ENCODE results near the gene ARHGAP45. TPM values are rescaled to one million over a fixed set of nuclear protein-coding genes. Genes with fewer than 3 reads are reported as not detected.

The ARHGAP45 gene
- total and polyA plus RNA-seq, 9 of the 15 experiments (the other 6 are each of a cell fraction or from before 2014, with no cell fraction given) = 0.08 to 22.1 (median 4.2) TPM

GRCh38 chr19:1105008-1105872 lies 38.3 kb downstream of the ARHGAP45 start (continued):
- TF ChIP-seq, protein P1, sequence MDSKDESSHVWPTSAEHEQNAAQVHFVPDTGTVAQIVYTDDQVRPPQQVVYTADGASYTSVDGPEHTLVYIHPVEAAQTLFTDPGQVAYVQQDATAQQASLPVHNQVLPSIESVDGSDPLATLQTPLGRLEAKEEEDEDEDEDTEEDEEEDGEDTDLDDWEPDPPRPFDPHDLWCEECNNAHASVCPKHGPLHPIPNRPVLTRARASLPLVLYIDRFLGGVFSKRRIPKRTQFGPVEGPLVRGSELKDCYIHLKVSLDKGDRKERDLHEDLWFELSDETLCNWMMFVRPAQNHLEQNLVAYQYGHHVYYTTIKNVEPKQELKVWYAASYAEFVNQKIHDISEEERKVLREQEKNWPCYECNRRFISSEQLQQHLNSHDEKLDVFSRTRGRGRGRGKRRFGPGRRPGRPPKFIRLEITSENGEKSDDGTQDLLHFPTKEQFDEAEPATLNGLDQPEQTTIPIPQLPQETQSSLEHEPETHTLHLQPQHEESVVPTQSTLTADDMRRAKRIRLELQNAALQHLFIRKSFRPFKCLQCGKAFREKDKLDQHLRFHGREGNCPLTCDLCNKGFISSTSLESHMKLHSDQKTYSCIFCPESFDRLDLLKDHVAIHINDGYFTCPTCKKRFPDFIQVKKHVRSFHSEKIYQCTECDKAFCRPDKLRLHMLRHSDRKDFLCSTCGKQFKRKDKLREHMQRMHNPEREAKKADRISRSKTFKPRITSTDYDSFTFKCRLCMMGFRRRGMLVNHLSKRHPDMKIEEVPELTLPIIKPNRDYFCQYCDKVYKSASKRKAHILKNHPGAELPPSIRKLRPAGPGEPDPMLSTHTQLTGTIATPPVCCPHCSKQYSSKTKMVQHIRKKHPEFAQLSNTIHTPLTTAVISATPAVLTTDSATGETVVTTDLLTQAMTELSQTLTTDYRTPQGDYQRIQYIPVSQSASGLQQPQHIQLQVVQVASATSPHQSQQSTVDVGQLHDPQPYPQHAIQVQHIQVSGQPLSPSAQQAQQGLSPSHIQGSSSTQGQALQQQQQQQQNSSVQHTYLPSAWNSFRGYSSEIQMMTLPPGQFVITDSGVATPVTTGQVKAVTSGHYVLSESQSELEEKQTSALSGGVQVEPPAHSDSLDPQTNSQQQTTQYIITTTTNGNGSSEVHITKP (IDR thresholded peaks at IDR 0.05; ENCODE audit: partially characterized antibody) = no peak
- TF ChIP-seq MTA2 (IDR thresholded peaks at IDR 0.05; ENCODE audit: low read depth) (no peak), DDX20 (tag; IDR thresholded peaks at IDR 0.05; ENCODE audit: low read depth) (no peak), MED1 (CRISPR knock-in tag; IDR thresholded peaks at IDR 0.05; ENCODE audit: borderline replicate concordance) (no peak), E2F6 (IDR thresholded peaks at IDR 0.05; ENCODE audit: borderline replicate concordance in 1 of 2, extremely low read depth in 1 of 2, insufficient read depth in 1 of 2, insufficient read length in 1 of 2, low read depth in 1 of 2, low read length in 1 of 2, poor library complexity in 1 of 2, severe bottlenecking in 1 of 2) (peak; percentile 32 to 41), XRCC3 (IDR thresholded peaks at IDR 0.05) (no peak), STAT5A (IDR thresholded peaks at IDR 0.05; ENCODE audit: borderline replicate concordance, low read length) (no peak), PCBP1 (IDR thresholded peaks at IDR 0.05; ENCODE audit: low read depth, low read length, poor library complexity, severe bottlenecking) (peak; percentile 32), RFX7 (CRISPR knock-in tag; IDR thresholded peaks at IDR 0.05) (no peak), BRF2 (IDR thresholded peaks at IDR 0.05; ENCODE audit: borderline replicate concordance, insufficient read depth, insufficient read length) (no peak), GMEB1 (CRISPR knock-in tag; IDR thresholded peaks at IDR 0.05) (no peak), ZNF561 (CRISPR knock-in tag; conservative IDR thresholded peaks at IDR 0.05) (no peak), ZNF436 (CRISPR knock-in tag; IDR thresholded peaks at IDR 0.05) (no peak), EWSR1 (IDR thresholded peaks at IDR 0.05; ENCODE audit: borderline replicate concordance, low read depth, partially characterized antibody) (no peak)
- TF ChIP-seq, protein P2, sequence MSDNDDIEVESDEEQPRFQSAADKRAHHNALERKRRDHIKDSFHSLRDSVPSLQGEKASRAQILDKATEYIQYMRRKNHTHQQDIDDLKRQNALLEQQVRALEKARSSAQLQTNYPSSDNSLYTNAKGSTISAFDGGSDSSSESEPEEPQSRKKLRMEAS (CRISPR knock-in tag; IDR thresholded peaks at IDR 0.05) = peak; percentile 76
- TF ChIP-seq, protein P3, sequence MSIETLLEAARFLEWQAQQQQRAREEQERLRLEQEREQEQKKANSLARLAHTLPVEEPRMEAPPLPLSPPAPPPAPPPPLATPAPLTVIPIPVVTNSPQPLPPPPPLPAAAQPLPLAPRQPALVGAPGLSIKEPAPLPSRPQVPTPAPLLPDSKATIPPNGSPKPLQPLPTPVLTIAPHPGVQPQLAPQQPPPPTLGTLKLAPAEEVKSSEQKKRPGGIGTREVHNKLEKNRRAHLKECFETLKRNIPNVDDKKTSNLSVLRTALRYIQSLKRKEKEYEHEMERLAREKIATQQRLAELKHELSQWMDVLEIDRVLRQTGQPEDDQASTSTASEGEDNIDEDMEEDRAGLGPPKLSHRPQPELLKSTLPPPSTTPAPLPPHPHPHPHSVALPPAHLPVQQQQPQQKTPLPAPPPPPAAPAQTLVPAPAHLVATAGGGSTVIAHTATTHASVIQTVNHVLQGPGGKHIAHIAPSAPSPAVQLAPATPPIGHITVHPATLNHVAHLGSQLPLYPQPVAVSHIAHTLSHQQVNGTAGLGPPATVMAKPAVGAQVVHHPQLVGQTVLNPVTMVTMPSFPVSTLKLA (conservative IDR thresholded peaks at IDR 0.05) = peak in 1 of 2 experiments; percentile 44; a peak in 1 of 4 replicates
